A549 (cell line): ENCODE measurements around the gene LSM3. TPM values are rescaled to one million over a fixed set of nuclear protein-coding genes. Genes with fewer than 3 reads are reported as not detected.

Experiments
- ATAC-seq, 2 experiments: fragments of 200-7000 bp in 1 of 2; fragments of >200 bp in 1 of 2; cut with Nextera tagmentation in 1 of 2; cut with Tn5 transposase in 1 of 2; 3 replicates each; pipeline versions ENCODE4 v1.8.0 to v1.9.1; 2018 to 2020; ENCODE audit warnings: mild to moderate bottlenecking in 1 of 2, moderate library complexity in 1 of 2
- CTCF ChIA-PET: fragments of 300-600 bp; sonication (Branson Sonifier 250); formaldehyde crosslinking; extraction: SDS; loops from one replicate; lab custom pipeline; 2021; ENCODE audit warnings: antibody characterized with exemption, inconsistent platforms; lab: Yijun Ruan, JAX
- POLR2A ChIA-PET: fragments of 350-600 bp; formaldehyde crosslinking; extraction: SDS; loops from one replicate; lab custom pipeline; 2021; ENCODE audit warnings: antibody characterized with exemption, inconsistent platforms; lab: Yijun Ruan, JAX
- DNase-seq, 2 experiments: peaks; one replicate each; pipeline versions ENCODE4 v3.0.0 to v3.0.0-alpha.2; 2011 to 2016; ENCODE audit warnings: low read depth in 1 of 2, low spot score in 1 of 2
- FAIRE-seq: peaks from 2 replicates; lab custom pipeline; 2011; peaks lifted over from hg19 to GRCh38; lab: Jason Lieb, UNC
- H3K27ac ChIP-seq, 2 experiments: fragments of >200 bp; sonication (Bioruptor Twin); formaldehyde crosslinking; 3 replicates each; pipeline ENCODE4 v1.5.1; 2016 to 2017
- H3K4me1 ChIP-seq: fragments of >200 bp; sonication (Bioruptor Twin); formaldehyde crosslinking; 3 replicates; pipeline ENCODE4 v1.6.1; 2016
- H3K4me2 ChIP-seq: fragments of >200 bp; sonication (Bioruptor Twin); formaldehyde crosslinking; 3 replicates; pipeline ENCODE4 v1.6.1; 2016
- H3K4me3 ChIP-seq: fragments of >200 bp; sonication (Bioruptor Twin); formaldehyde crosslinking; 3 replicates; pipeline ENCODE4 v1.5.1; 2016
- H3K9me3 ChIP-seq: fragments of >200 bp; sonication (Bioruptor Twin); formaldehyde crosslinking; 3 replicates; pipeline ENCODE4 v1.6.1; 2016
- BHLHE40 ChIP-seq: IDR thresholded peaks from 2 replicates; pipeline ENCODE4 v1.6.1; 2012; ENCODE audit warnings: low read depth, low read length, inconsistent platforms
- CBX8 ChIP-seq: fragments of 200-600 bp; sonication (generic); IDR thresholded peaks from 2 replicates; pipeline ENCODE4 v1.6.1; 2016
- CEBPB ChIP-seq, 2 experiments: fragments of >200 bp in 1 of 2; sonication (Bioruptor Twin) in 1 of 2; formaldehyde crosslinking in 1 of 2; IDR thresholded peaks; 2 replicates each; pipeline ENCODE4 v1.6.1; 2012 to 2016
- EHF ChIP-seq: fragments of 250-450 bp; sonication (Bioruptor Pico); IDR thresholded peaks from 2 replicates; pipeline ENCODE4 v1.5.0; 2020; ENCODE audit warnings: mild to moderate bottlenecking
- ELK1 ChIP-seq: fragments of 150-350 bp; IDR thresholded peaks from 2 replicates; pipeline ENCODE4 v1.6.1; 2014; ENCODE audit warnings: low read depth, mild to moderate bottlenecking, low read length
- EP300 ChIP-seq, 2 experiments: fragments of >200 bp; sonication (Bioruptor Twin); formaldehyde crosslinking; IDR thresholded peaks; 2 replicates in 1 of 2; 3 replicates in 1 of 2; pipeline ENCODE4 v1.6.1; 2016 to 2017
- FOSB ChIP-seq: fragments of 250-450 bp; sonication (Bioruptor Pico); IDR thresholded peaks from 2 replicates; pipeline ENCODE4 v1.5.0; 2020; ENCODE audit warnings: mild to moderate bottlenecking, moderate library complexity
- HOXB5 ChIP-seq: fragments of 250-450 bp; sonication (Bioruptor Pico); IDR thresholded peaks from 2 replicates; pipeline ENCODE4 v1.5.0; 2020; ENCODE audit warnings: mild to moderate bottlenecking, moderate library complexity
- MAZ ChIP-seq: fragments of 150-350 bp; IDR thresholded peaks from 2 replicates; pipeline ENCODE4 v1.6.1; 2014; ENCODE audit warnings: antibody characterized with exemption, low read depth, low read length, borderline replicate concordance
- NPAS2 ChIP-seq: fragments of 250-450 bp; sonication (Bioruptor Pico); IDR thresholded peaks from 2 replicates; pipeline ENCODE4 v1.8.0; 2022; ENCODE audit warnings: mild to moderate bottlenecking, moderate library complexity, borderline replicate concordance
- POLR2AphosphoS2 ChIP-seq: conservative IDR thresholded peaks from 2 replicates; pipeline ENCODE4 v1.6.1; 2012; ENCODE audit warnings: low read length, improper control_type of control experiment, inconsistent platforms
- REST ChIP-seq: fragments of 200-600 bp; sonication (generic); IDR thresholded peaks from 2 replicates; pipeline ENCODE4 v1.6.1; 2016; ENCODE audit warnings: antibody characterized with exemption, mild to moderate bottlenecking, moderate library complexity
- SMC3 ChIP-seq: fragments of >200 bp; sonication (Bioruptor Twin); formaldehyde crosslinking; IDR thresholded peaks from 3 replicates; pipeline ENCODE4 v1.6.1; 2018; ENCODE audit warnings: inconsistent platforms
- ZFP36 ChIP-seq: fragments of 450-650 bp; IDR thresholded peaks from 2 replicates; pipeline ENCODE4 v1.6.1; 2014; ENCODE audit warnings: borderline replicate concordance; ENCODE audit not compliant: partially characterized antibody
- ZNF302 ChIP-seq: fragments of 250-450 bp; sonication (Bioruptor Pico); IDR thresholded peaks from 2 replicates; pipeline ENCODE4 v1.9.0; 2021; ENCODE audit warnings: inconsistent platforms, mild to moderate bottlenecking, moderate library complexity
- ZSCAN20 ChIP-seq: fragments of 250-450 bp; sonication (Bioruptor Pico); IDR thresholded peaks from 2 replicates; pipeline ENCODE4 v1.8.0; 2022; ENCODE audit warnings: mild to moderate bottlenecking, moderate library complexity
- WGBS: methylation state at CpG from one replicate; pipeline ENCODE4 v1.1.6; 2017; ENCODE audit errors: missing lambda C conversion rate; 5-methylcytosine and 5-hydroxymethylcytosine counted together
- polyA plus RNA-seq, 4 experiments: library from polyadenylated mRNA; depleted of rRNA in 3 of 4; stranded (reverse); fragments of >200 nt; fragmentation: RNase III in 1 of 4; extraction: RNeasy Plus Mini Kit Qiagen cat#74134 plus additional on column Dnase treatment in 1 of 4; gene quantifications; 2 replicates in 3 of 4; 3 replicates in 1 of 4; pipeline ENCODE4 v1.2.3, GENCODE V29; 2011 to 2017

The LSM3 gene
- polyA plus RNA-seq, 2 of the 4 experiments (the other 2 are of a cell fraction), result 23.9 to 32.0 TPM

- POLR2A ChIA-PET, result no interaction called here
- no peaks in the 10 kb centered on the region for H3K4me1 ChIP-seq
- no peak for FAIRE-seq
- no peak for ATAC-seq
- no peak for DNase-seq
- no peak for TF ChIP-seq REST
- TF ChIP-seq ELK1, result no peak
- no peak for TF ChIP-seq SMC3
- TF ChIP-seq ZNF302 (CRISPR knock-in tag), result no peak
- TF ChIP-seq ZSCAN20 (CRISPR knock-in tag), result no peak
- no peak for TF ChIP-seq MAZ
- TF ChIP-seq ZFP36, result no peak
- no peak for TF ChIP-seq POLR2AphosphoS2
- TF ChIP-seq EP300 (IDR thresholded peaks at IDR 0.05), result no peak
- no peak for TF ChIP-seq CEBPB (IDR thresholded peaks at IDR 0.05)
- no peak for TF ChIP-seq BHLHE40
- TF ChIP-seq CBX8, result no peak
- TF ChIP-seq FOSB (CRISPR knock-in tag), result no peak
- TF ChIP-seq, all 56 proteins: peak for 0
- CTCF ChIA-PET, result interaction anchor here (0.7 to 5.1 kb wide), 2 partner anchors 37 to 153 kb away, joined by 3 to 22 read pairs; no protein-coding TSS in a partner anchor
- 46% methylated on average over 4 of the region's 4 CpGs for WGBS
- H3K9me3 ChIP-seq, result no peaks in the 10 kb centered on the region
- H3K27ac ChIP-seq, result no peak overlapping the region
- H3K4me2 ChIP-seq, result no peak overlapping the region
- no peak overlapping the region for H3K4me3 ChIP-seq
These were observed 61.7 kb downstream of the LSM3 start for GRCh38 chr3:14240366-14240765.

- no peak for DNase-seq
- Histone ChIP-seq H3K9me3 (no peaks in the 10 kb centered on the region), H3K4me2 (no peak overlapping the region)
- no peak for ATAC-seq
- WGBS, result 39% methylated on average over 3 of the region's 3 CpGs
- CTCF ChIA-PET, result interaction anchor here (0.8 to 5.1 kb wide), 3 partner anchors 38 to 227 kb away, joined by 3 to 22 read pairs (median 3); no protein-coding TSS in a partner anchor
- no peak for TF ChIP-seq ELK1
- no peak for TF ChIP-seq NPAS2 (CRISPR knock-in tag)
- no peak for TF ChIP-seq MAZ
- TF ChIP-seq EHF, result no peak
- TF ChIP-seq HOXB5 (CRISPR knock-in tag), result no peak
- TF ChIP-seq, all 56 proteins: peak for 0
- POLR2A ChIA-PET, result no interaction called here
- no peak for FAIRE-seq
- H3K4me3 ChIP-seq, result no peak overlapping the region
- H3K4me1 ChIP-seq, result no peaks in the 10 kb centered on the region
- H3K27ac ChIP-seq, result no peak overlapping the region
These were observed 63.1 kb downstream of the LSM3 start for GRCh38 chr3:14241716-14242115.
